ENCODE data around the gene SRRM5. TPM values are rescaled to one million over a fixed set of nuclear protein-coding genes. Genes with fewer than 3 reads are reported as not detected.

Gene SRRM5
- total and polyA plus RNA-seq, 7 donors: 0.27 to 1.1 (median 0.51) TPM; not detected in 3

GRCh38 chr19:43639519-43640423, 27.9 kb downstream of the SRRM5 start, which contains the start of gene CADM4:
Gene CADM4, minus strand, starts transcription at chr19:43639850. Its CDS starts 60 bp downstream, at chr19:43639790.
- DNase-seq: peak; percentile 69
- WGBS, 2 donors: 1 to 2% methylated on average over 110 of the region's 110 CpGs
- H3K9me3 ChIP-seq: no peaks in the 10 kb centered on the region
- H3K4me3 ChIP-seq: peak within 1 kb of the TSS; percentile 56 to 69 (median 62)
- H3K4me1 ChIP-seq: peaks cover 0 to 19% (median 14%) of the 10 kb centered on the region in 4 donors
- intact Hi-C loops (cut with DNase I): loop anchor here (2.0 to 5.0 kb wide), 2 partner anchors 27 to 42 kb away; partner anchors contain the start of genes IRGQ and ZNF576
- no peaks in the 10 kb centered on the region for H3K27me3 ChIP-seq
- no peaks in the 10 kb centered on the region for H3K36me3 ChIP-seq
- TF ChIP-seq POLR2A (IDR thresholded peaks at IDR 0.05): no peak
- no peak for TF ChIP-seq EP300 (IDR thresholded peaks at IDR 0.05)
- no peak for TF ChIP-seq POLR2AphosphoS5 (IDR thresholded peaks at IDR 0.05)
- TF ChIP-seq, protein P1, sequence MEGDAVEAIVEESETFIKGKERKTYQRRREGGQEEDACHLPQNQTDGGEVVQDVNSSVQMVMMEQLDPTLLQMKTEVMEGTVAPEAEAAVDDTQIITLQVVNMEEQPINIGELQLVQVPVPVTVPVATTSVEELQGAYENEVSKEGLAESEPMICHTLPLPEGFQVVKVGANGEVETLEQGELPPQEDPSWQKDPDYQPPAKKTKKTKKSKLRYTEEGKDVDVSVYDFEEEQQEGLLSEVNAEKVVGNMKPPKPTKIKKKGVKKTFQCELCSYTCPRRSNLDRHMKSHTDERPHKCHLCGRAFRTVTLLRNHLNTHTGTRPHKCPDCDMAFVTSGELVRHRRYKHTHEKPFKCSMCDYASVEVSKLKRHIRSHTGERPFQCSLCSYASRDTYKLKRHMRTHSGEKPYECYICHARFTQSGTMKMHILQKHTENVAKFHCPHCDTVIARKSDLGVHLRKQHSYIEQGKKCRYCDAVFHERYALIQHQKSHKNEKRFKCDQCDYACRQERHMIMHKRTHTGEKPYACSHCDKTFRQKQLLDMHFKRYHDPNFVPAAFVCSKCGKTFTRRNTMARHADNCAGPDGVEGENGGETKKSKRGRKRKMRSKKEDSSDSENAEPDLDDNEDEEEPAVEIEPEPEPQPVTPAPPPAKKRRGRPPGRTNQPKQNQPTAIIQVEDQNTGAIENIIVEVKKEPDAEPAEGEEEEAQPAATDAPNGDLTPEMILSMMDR (IDR thresholded peaks at IDR 0.05): no peak
- peak within 1 kb of the TSS; percentile 54 to 73 (median 63) for H3K27ac ChIP-seq

DNA sequence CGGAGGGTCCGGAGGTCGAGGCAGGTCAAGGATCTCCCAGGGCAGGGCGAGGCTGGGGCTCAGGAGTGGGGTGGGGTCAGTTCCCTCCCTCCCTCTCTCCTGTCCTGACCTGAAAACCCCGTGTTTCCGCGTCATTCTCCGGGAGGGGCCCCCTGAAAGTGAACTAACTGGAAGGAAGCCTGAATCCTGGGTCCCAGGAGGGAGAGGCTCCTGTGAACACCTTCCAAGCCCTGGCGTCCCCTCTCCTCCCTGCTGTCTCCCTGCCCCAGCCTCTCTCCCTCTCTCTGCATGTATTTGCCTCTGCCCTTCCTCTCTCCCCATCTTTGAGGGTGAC, 28.5 kb downstream of the SRRM5 start:
- WGBS, 2 donors: 6 to 17% methylated on average over 9 of the region's 9 CpGs
- peaks cover 0 to 19% (median 14%) of the 10 kb centered on the region in 4 donors for H3K4me1 ChIP-seq
- H3K27me3 ChIP-seq: no peaks in the 10 kb centered on the region
- H3K4me3 ChIP-seq: peak overlapping the region; percentile 56 to 69 (median 62)
- peak overlapping the region; percentile 46 to 68 (median 52) for H3K27ac ChIP-seq
- DNase-seq: no peak
- no peaks in the 10 kb centered on the region for H3K9me3 ChIP-seq
- H3K36me3 ChIP-seq: no peaks in the 10 kb centered on the region
- TF ChIP-seq POLR2A (IDR thresholded peaks at IDR 0.05) (no peak), POLR2AphosphoS5 (IDR thresholded peaks at IDR 0.05) (no peak), EP300 (IDR thresholded peaks at IDR 0.05) (no peak)
- TF ChIP-seq, protein P1 (IDR thresholded peaks at IDR 0.05): no peak
- intact Hi-C loops (cut with DNase I): loop anchor here (2.0 to 5.0 kb wide), 2 partner anchors 26 to 43 kb away; partner anchors contain the start of genes IRGQ and ZNF576

- DNase-seq: no peak
- H3K9me3 ChIP-seq: no peaks in the 10 kb centered on the region
- H3K27ac ChIP-seq: no peak overlapping the region
- H3K4me1 ChIP-seq: peaks cover 0 to 19% (median 13%) of the 10 kb centered on the region in 4 donors
- H3K36me3 ChIP-seq: no peaks in the 10 kb centered on the region
- no peak overlapping the region for H3K4me3 ChIP-seq
- intact Hi-C loops (cut with DNase I): loop anchor here (2.0 to 5.0 kb wide), 2 partner anchors 25 to 44 kb away; partner anchors contain the start of genes IRGQ and ZNF576
- TF ChIP-seq EP300 (IDR thresholded peaks at IDR 0.05) (no peak), POLR2A (IDR thresholded peaks at IDR 0.05) (no peak), POLR2AphosphoS5 (IDR thresholded peaks at IDR 0.05) (no peak)
- TF ChIP-seq, protein P1 (IDR thresholded peaks at IDR 0.05): no peak
- 70 to 84% methylated on average over 2 of the region's 2 CpGs for WGBS, 2 donors
- no peaks in the 10 kb centered on the region for H3K27me3 ChIP-seq
Measured at GRCh38 chr19:43641333-43641732, 29.4 kb downstream of the SRRM5 start.

- Histone ChIP-seq H3K4me3 (no peak overlapping the region), H3K27me3 (no peaks in the 10 kb centered on the region), H3K9me3 (no peaks in the 10 kb centered on the region), H3K27ac (no peak overlapping the region), H3K4me1 (peaks cover 0 to 19% (median 13%) of the 10 kb centered on the region in 4 donors), H3K36me3 (no peaks in the 10 kb centered on the region)
- DNase-seq: no peak
- WGBS, 2 donors: 83 to 88% methylated on average over 4 of the region's 4 CpGs
- intact Hi-C loops (cut with DNase I): loop anchor here (5.0 kb wide), 1 partner anchor 45 kb away; the partner anchor contains the start of genes IRGQ and ZNF576
- TF ChIP-seq POLR2AphosphoS5 (IDR thresholded peaks at IDR 0.05) (no peak), POLR2A (IDR thresholded peaks at IDR 0.05) (no peak), EP300 (IDR thresholded peaks at IDR 0.05) (no peak)
- TF ChIP-seq, protein P1 (IDR thresholded peaks at IDR 0.05): no peak
Measured at GRCh38 chr19:43642531-43642930, 30.6 kb downstream of the SRRM5 start.
